Peyer's patch (tissue), 4 donors: ENCODE results near the gene OSTM1. TPM values are rescaled to one million over a fixed set of nuclear protein-coding genes. Genes with fewer than 3 reads are reported as not detected.
"Not testable (repeated sequence)": the region's sequence is repeated elsewhere in the genome, so short reads cannot be mapped to it uniquely, and the experiment has no call there.

Experiments used
- DNase-seq, 3 donors: peaks; one replicate each; pipeline ENCODE4 v3.0.0-alpha.2; 2017 to 2019
- H3K27ac ChIP-seq, 4 donors: fragments of 200-600 bp; sonication (generic); one replicate each; pipeline ENCODE4 v1.5.1; 2016 to 2019
- H3K27me3 ChIP-seq, 2 donors: fragments of 200-600 bp; sonication (generic); one replicate each; pipeline ENCODE4 v1.5.1; 2019
- H3K36me3 ChIP-seq, 3 donors: fragments of 200-600 bp; sonication (generic); one replicate each; pipeline ENCODE4 v1.5.1; 2016 to 2019
- H3K4me1 ChIP-seq, 4 donors: fragments of 200-600 bp; sonication (generic); one replicate each; pipeline ENCODE4 v1.5.1; 2016 to 2019
- H3K4me3 ChIP-seq, 4 donors: fragments of 200-600 bp; sonication (generic); 1 replicate in 3 of 4; 2 replicates in 1 of 4; pipeline ENCODE4 v1.5.1; 2016 to 2019; ENCODE audit warnings: mild to moderate bottlenecking in 1 of 4
- H3K9me3 ChIP-seq, 4 donors: fragments of 200-600 bp; sonication (generic); one replicate each; pipeline ENCODE4 v1.5.1; 2016 to 2019; ENCODE audit warnings: mild to moderate bottlenecking in 1 of 4
- CTCF ChIP-seq, 6 experiments: fragments of 450-650 bp in 4 of 6; fragments of 200-600 bp in 2 of 6; sonication (generic) in 1 of 6; IDR thresholded peaks; one replicate each; pipeline ENCODE4 v1.5.1; 2017 to 2019; ENCODE audit warnings: antibody characterized with exemption in 6 of 6, mild to moderate bottlenecking in 3 of 6, moderate library complexity in 1 of 6
- POLR2A ChIP-seq, 2 donors: fragments of 450-650 bp; IDR thresholded peaks; one replicate each; pipeline ENCODE4 v1.5.1; 2017; ENCODE audit warnings: antibody characterized with exemption in 2 of 2, mild to moderate bottlenecking in 2 of 2, moderate library complexity in 2 of 2
- total RNA-seq, 4 donors: library from RNA; depleted of rRNA; stranded (reverse); fragments of >200 nt; gene quantifications; one replicate each; pipeline ENCODE4 v1.1.0, GENCODE V29; 2016

Gene OSTM1
- total RNA-seq, 4 donors from 2014 or later, result 25.6 to 47.0 (median 36.6) TPM

GRCh38 chr6:108020472-108021116 is 53.9 kb downstream of the OSTM1 start:
- Histone ChIP-seq H3K4me1 (peaks cover 0 to 2% (median 0%) of the 10 kb centered on the region in 4 donors), H3K36me3 (no peaks in the 10 kb centered on the region), H3K9me3 (no peaks in the 10 kb centered on the region), H3K27ac (no peak overlapping the region), H3K27me3 (no peaks in the 10 kb centered on the region), H3K4me3 (no peak overlapping the region)
- TF ChIP-seq CTCF (IDR thresholded peaks at IDR 0.05) (no peak), POLR2A (IDR thresholded peaks at IDR 0.05) (no peak)
- DNase-seq, result no peak

- H3K27ac ChIP-seq, H3K27me3 ChIP-seq, H3K4me3 ChIP-seq, H3K36me3 ChIP-seq, DNase-seq, H3K9me3 ChIP-seq, H3K4me1 ChIP-seq: not testable (repeated sequence)
Measured at GRCh38 chr6:108016283-108016682, 58.3 kb downstream of the OSTM1 start.

- TF ChIP-seq CTCF (IDR thresholded peaks at IDR 0.05), result no peak
- no peak for TF ChIP-seq POLR2A (IDR thresholded peaks at IDR 0.05)
- Histone ChIP-seq H3K27me3 (no peaks in the 10 kb centered on the region), H3K4me1 (peaks cover 0 to 4% (median 0%) of the 10 kb centered on the region in 4 donors), H3K9me3 (peaks cover 0 to 2% (median 0%) of the 10 kb centered on the region in 4 donors), H3K36me3 (no peaks in the 10 kb centered on the region), H3K4me3 (no peak overlapping the region), H3K27ac (no peak overlapping the region)
- no peak for DNase-seq
Measured at GRCh38 chr6:108013787-108014439, 60.6 kb downstream of the OSTM1 start.

- Histone ChIP-seq H3K27ac (no peak overlapping the region), H3K4me3 (no peak overlapping the region), H3K4me1 (no peaks in the 10 kb centered on the region), H3K27me3 (no peaks in the 10 kb centered on the region), H3K9me3 (peaks cover 0 to 4% (median 0%) of the 10 kb centered on the region in 4 donors), H3K36me3 (no peaks in the 10 kb centered on the region)
- TF ChIP-seq CTCF (IDR thresholded peaks at IDR 0.05) (no peak), POLR2A (IDR thresholded peaks at IDR 0.05) (no peak)
- no peak for DNase-seq
Measured at GRCh38 chr6:108009894-108010293, 64.6 kb downstream of the OSTM1 start.

GRCh38 chr6:108009258-108009657 is 65.3 kb downstream of the OSTM1 start:
- not testable (repeated sequence) for DNase-seq, H3K27me3 ChIP-seq, H3K9me3 ChIP-seq

GRCh38 chr6:108008363-108008762 is 66.2 kb downstream of the OSTM1 start:
- no peaks in the 10 kb centered on the region for H3K4me1 ChIP-seq
- no peaks in the 10 kb centered on the region for H3K36me3 ChIP-seq
- H3K9me3 ChIP-seq, result peaks cover 0 to 4% (median 0%) of the 10 kb centered on the region in 4 donors
- DNase-seq, result no peak
- no peak overlapping the region for H3K27ac ChIP-seq
- TF ChIP-seq CTCF (IDR thresholded peaks at IDR 0.05), result no peak
- no peak for TF ChIP-seq POLR2A (IDR thresholded peaks at IDR 0.05)
- no peaks in the 10 kb centered on the region for H3K27me3 ChIP-seq
- no peak overlapping the region for H3K4me3 ChIP-seq

More at GRCh38 chr6:108009258-108009657, 65.3 kb downstream of the OSTM1 start:
- not testable (repeated sequence) for H3K4me3 ChIP-seq, H3K4me1 ChIP-seq, H3K36me3 ChIP-seq, H3K27ac ChIP-seq
